HepG2 (cell line): Measurements from ENCODE around the gene ANKS6. TPM values are rescaled to one million over a fixed set of nuclear protein-coding genes. Genes with fewer than 3 reads are reported as not detected.

Experiments used
- ATAC-seq: fragments of 200-7000 bp; cut with Tn5 transposase; 3 replicates; pipeline ENCODE4 v1.9.1; 2020; ENCODE audit warnings: mild to moderate bottlenecking, moderate library complexity
- BruUV-seq: library from RNA; stranded (reverse); fragments of 400-500 nt; replicated peaks from 2 replicates; lab custom pipeline; 2021; lab: Mats Ljungman, UMichigan
- CTCF ChIA-PET: fragments of 300-600 bp; formaldehyde crosslinking; extraction: SDS; loops from one replicate; lab custom pipeline; 2021; ENCODE audit warnings: low total read pairs, inconsistent platforms, low intra/inter-chr PET ratio; lab: Yijun Ruan, JAX
- POLR2A ChIA-PET: fragments of 350-600 bp; sonication (Branson Sonifier 250); formaldehyde crosslinking; loops from one replicate; lab custom pipeline; 2020; ENCODE audit warnings: antibody characterized with exemption, inconsistent platforms; lab: Yijun Ruan, JAX
- DNase-seq: peaks from one replicate; pipeline ENCODE4 v3.0.0-alpha.2; 2015; ENCODE audit warnings: low spot score
- FAIRE-seq: peaks from 3 replicates; lab custom pipeline; 2011; peaks lifted over from hg19 to GRCh38; lab: Jason Lieb, UNC
- H2AFZ ChIP-seq: one replicate; pipeline ENCODE4 v1.6.1; 2011; ENCODE audit warnings: low read length, inconsistent platforms
- H3K27ac ChIP-seq: fragments of 300-600 bp; 3 replicates; pipeline ENCODE4 v1.8.0; 2011; ENCODE audit warnings: mixed run types, mild to moderate bottlenecking, mixed read lengths, low read length, inconsistent platforms; ENCODE audit not compliant: insufficient read depth; ENCODE audit errors: extremely low read length
- H3K27me3 ChIP-seq, 2 experiments: fragments of 200-600 bp in 1 of 2; 2 replicates in 1 of 2; 3 replicates in 1 of 2; pipeline versions ENCODE4 v1.6.0 to v1.8.0; 2011; ENCODE audit warnings: low read length in 2 of 2, mild to moderate bottlenecking in 2 of 2, moderate library complexity in 2 of 2, inconsistent platforms in 1 of 2; ENCODE audit not compliant: insufficient read depth in 2 of 2, control insufficient read depth in 1 of 2
- H3K36me3 ChIP-seq, 2 experiments: fragments of 200-600 bp in 1 of 2; replicated peaks in 1 of 2; 2 replicates in 1 of 2; 3 replicates in 1 of 2; pipeline versions ENCODE4 v1.5.1 to v1.8.0; 2011; ENCODE audit warnings: low read length in 2 of 2, inconsistent platforms in 1 of 2; ENCODE audit not compliant: insufficient read depth in 2 of 2, control insufficient read depth in 1 of 2
- H3K4me1 ChIP-seq: 2 replicates; pipeline ENCODE4 v1.5.1; 2012; ENCODE audit warnings: low read length, inconsistent platforms; ENCODE audit not compliant: insufficient read depth
- H3K4me2 ChIP-seq: 2 replicates; pipeline ENCODE4 v1.6.0; 2011; ENCODE audit warnings: low read depth, low read length, inconsistent platforms
- H3K4me3 ChIP-seq, 3 experiments: fragments of 200-600 bp in 1 of 3; sonication (generic), shearing (Covaris generic) in 1 of 3; replicated peaks in 1 of 3; 2 replicates each; pipeline ENCODE4 v1.5.1; 2011 to 2016; ENCODE audit warnings: low read length in 3 of 3, inconsistent platforms in 2 of 3, low read depth in 2 of 3, mild to moderate bottlenecking in 2 of 3, control low read depth in 1 of 3, mixed read lengths in 1 of 3; ENCODE audit not compliant: insufficient read depth in 1 of 3
- H3K79me2 ChIP-seq: one replicate; pipeline ENCODE4 v1.6.1; 2011; ENCODE audit warnings: low read length, inconsistent platforms; ENCODE audit not compliant: insufficient read depth
- H3K9ac ChIP-seq: 2 replicates; pipeline ENCODE4 v1.6.0; 2011; ENCODE audit warnings: mild to moderate bottlenecking, low read depth, low read length, inconsistent platforms; ENCODE audit not compliant: insufficient read depth
- H3K9me3 ChIP-seq: 2 replicates; pipeline ENCODE4 v1.5.1; 2012; ENCODE audit warnings: mild to moderate bottlenecking, low read length
- H4K20me1 ChIP-seq: 2 replicates; pipeline ENCODE4 v1.6.0; 2011; ENCODE audit warnings: inconsistent platforms, mild to moderate bottlenecking, low read length, moderate library complexity; ENCODE audit not compliant: insufficient read depth
- KDM6A ChIP-seq: IDR thresholded peaks from 2 replicates; pipeline ENCODE4 v1.6.1; 2016; ENCODE audit warnings: low read depth
- MIER2 ChIP-seq: IDR thresholded peaks from 2 replicates; pipeline ENCODE4 v1.6.1; 2016; ENCODE audit warnings: missing biosample characterization, missing genetic modification reagents
- ZNF253 ChIP-seq: sonication (generic); formaldehyde crosslinking; IDR thresholded peaks from 2 replicates; pipeline ENCODE4 v1.8.0; 2022; ENCODE audit warnings: mild to moderate bottlenecking, missing genetic modification reagents, borderline replicate concordance
- ZNF75D ChIP-seq: sonication (generic); formaldehyde crosslinking; IDR thresholded peaks from 2 replicates; pipeline ENCODE4 v1.8.1; 2023; ENCODE audit warnings: missing genetic modification reagents, mild to moderate bottlenecking, borderline replicate concordance
- WGBS: methylation state at CpG from one replicate; pipeline ENCODE4 v1.1.6; 2017; ENCODE audit warnings: low lambda C conversion rate; 5-methylcytosine and 5-hydroxymethylcytosine counted together
- in situ Hi-C: cut with HindIII; loops from 2 replicates; pipeline ENCODE4 v1.10.0; 2017; ENCODE audit warnings: low pct_unique_long_range_greater_than_20kb; ENCODE audit not compliant: extremely low pct_ligation_motif_present
- intact Hi-C: fragments of 100-400 bp; cut with micrococcal nuclease; formaldehyde crosslinking; loops from one replicate; pipeline ENCODE4 v1.10.0; 2022; ENCODE audit not compliant: unreplicated experiment
- polyA plus RNA-seq, 8 experiments: library from polyadenylated mRNA; depleted of rRNA in 3 of 8; stranded (reverse) in 7 of 8; unstranded in 1 of 8; fragments of >200 nt; fragmentation: Illumina TruSeq in 4 of 8; extraction: Trizol in 4 of 8; gene quantifications; 2 replicates each; pipeline versions ENCODE4 v1.2.1 to v1.2.3, GENCODE V29; 2011 to 2016; ENCODE audit warnings: low read depth in 4 of 8, missing spikeins in 1 of 8, mixed read lengths in 1 of 8; ENCODE audit not compliant: insufficient read depth in 1 of 8
- total RNA-seq, 5 experiments: library from RNA; depleted of rRNA; stranded (reverse); fragments of >200 nt; fragmentation: Illumina TruSeq; extraction: Trizol; gene quantifications; 2 replicates each; pipeline ENCODE4 v1.2.3, GENCODE V29; 2016; ENCODE audit warnings: low read depth in 1 of 5
- TF ChIP-seq, protein P1 (sequence below): sonication (generic); formaldehyde crosslinking; IDR thresholded peaks from 2 replicates; pipeline ENCODE4 v1.8.0; 2022; ENCODE audit warnings: mild to moderate bottlenecking, missing genetic modification reagents, borderline replicate concordance
- TF ChIP-seq, protein P2 (sequence below): sonication (generic); formaldehyde crosslinking; IDR thresholded peaks from 2 replicates; pipeline ENCODE4 v1.5.1; 2020; ENCODE audit warnings: mild to moderate bottlenecking, missing genetic modification reagents, borderline replicate concordance
- TF ChIP-seq, protein P3 (sequence below): sonication (generic); formaldehyde crosslinking; IDR thresholded peaks from 2 replicates; pipeline ENCODE4 v1.4.0; 2020; ENCODE audit warnings: missing genetic modification reagents, low read depth, mild to moderate bottlenecking, borderline replicate concordance

ANKS6 gene
- total and polyA plus RNA-seq, 2 of the 13 experiments (the other 11 are each of a cell fraction or from before 2014, with no cell fraction given), result 8.8 to 10.7 TPM

DNA sequence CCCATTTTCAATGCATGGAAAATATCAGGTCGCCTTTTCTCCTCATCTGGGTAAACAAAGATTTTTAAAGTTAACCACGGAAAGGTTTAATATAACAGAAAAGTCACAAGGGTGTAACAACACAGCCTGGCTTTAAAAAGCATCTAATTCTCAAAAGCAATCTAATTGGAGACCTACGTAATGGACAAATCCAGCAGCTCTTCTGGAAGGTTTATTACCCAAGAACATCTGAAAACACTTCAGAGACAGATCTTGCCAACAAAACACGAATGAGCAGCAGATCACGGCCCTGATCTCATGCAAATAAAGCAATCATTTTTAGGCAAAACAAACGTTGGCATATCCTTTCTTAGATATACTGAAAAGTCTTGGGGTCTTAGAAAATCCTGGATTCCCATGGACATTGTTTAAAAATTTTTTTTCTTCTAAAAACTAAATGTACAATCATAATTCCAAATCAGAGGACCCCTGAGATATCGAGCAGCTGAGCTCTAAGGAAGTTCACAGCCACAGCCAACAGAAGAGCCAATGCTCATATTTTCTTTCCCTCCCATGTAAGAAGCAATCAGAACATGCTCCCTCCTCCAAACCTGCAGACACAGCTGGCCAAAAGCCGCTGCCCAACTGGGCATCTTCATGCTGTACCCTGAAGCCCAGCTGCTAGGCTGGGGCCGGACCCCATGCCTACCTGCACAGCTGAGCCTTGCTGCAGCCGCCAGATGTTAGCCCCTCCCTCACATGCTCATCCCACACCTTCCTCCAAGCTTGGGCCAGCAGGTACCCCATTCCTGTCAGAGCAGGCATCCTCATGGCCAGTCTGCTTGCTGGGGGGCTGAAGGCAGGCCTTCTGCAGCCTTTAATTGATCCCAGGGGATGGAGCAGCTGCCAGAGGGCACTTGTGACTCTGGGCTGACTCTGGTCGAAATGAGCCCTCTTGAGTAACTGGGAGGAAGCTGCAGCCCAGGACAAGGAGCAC is 11.2 kb downstream of the ANKS6 start:
- Histone ChIP-seq H3K27ac (no peak overlapping the region), H3K4me1 (peaks cover 12% of the 10 kb centered on the region), H3K36me3 (peaks cover 0 to 6% of the 10 kb centered on the region in 2 experiments; a peak in 2 of 5 replicates), H3K79me2 (no peaks in the 10 kb centered on the region), H3K9ac (no peak overlapping the region), H2AFZ (no peak overlapping the region), H4K20me1 (no peaks in the 10 kb centered on the region; the same call in 1 of the 2 replicates), H3K4me3 (no peak overlapping the region), H3K27me3 (no peaks in the 10 kb centered on the region), H3K9me3 (no peaks in the 10 kb centered on the region), H3K4me2 (no peak overlapping the region)
- ChIA-PET POLR2A (no interaction called here), CTCF (no interaction called here)
- DNase-seq (no peak), FAIRE-seq (no peak), ATAC-seq (no peak)
- intact Hi-C loops (no loop called here), in situ Hi-C loops (no loop called here)
- no TSS peak for BruUV-seq
- 83% methylated on average over 11 of the region's 11 CpGs for WGBS
- TF ChIP-seq, protein P1, sequence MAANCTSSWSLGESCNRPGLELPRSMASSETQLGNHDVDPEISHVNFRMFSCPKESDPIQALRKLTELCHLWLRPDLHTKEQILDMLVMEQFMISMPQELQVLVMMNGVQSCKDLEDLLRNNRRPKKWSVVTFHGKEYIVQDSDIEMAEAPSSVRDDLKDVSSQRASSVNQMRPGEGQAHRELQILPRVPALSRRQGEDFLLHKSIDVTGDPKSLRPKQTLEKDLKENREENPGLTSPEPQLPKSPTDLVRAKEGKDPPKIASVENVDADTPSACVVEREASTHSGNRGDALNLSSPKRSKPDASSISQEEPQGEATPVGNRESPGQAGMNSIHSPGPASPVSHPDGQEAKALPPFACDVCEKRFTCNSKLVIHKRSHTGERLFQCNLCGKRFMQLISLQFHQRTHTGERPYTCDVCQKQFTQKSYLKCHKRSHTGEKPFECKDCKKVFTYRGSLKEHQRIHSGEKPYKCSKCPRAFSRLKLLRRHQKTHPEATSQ, result no peak
- TF ChIP-seq KDM6A (CRISPR knock-in tag), result no peak
- no peak for TF ChIP-seq ZNF75D (CRISPR knock-in tag)
- no peak for TF ChIP-seq MIER2 (CRISPR knock-in tag)
- TF ChIP-seq, protein P2, sequence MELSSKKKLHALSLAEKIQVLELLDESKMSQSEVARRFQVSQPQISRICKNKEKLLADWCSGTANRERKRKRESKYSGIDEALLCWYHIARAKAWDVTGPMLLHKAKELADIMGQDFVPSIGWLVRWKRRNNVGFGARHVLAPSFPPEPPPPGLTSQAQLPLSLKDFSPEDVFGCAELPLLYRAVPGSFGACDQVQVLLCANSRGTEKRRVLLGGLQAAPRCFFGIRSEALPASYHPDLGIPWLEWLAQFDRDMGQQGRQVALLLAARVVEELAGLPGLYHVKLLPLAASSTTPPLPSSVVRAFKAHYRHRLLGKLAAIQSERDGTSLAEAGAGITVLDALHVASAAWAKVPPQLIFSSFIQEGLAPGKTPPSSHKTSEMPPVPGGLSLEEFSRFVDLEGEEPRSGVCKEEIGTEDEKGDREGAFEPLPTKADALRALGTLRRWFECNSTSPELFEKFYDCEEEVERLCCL (CRISPR knock-in tag), result no peak
- TF ChIP-seq ZNF253 (CRISPR knock-in tag), result no peak
- TF ChIP-seq, protein P3, sequence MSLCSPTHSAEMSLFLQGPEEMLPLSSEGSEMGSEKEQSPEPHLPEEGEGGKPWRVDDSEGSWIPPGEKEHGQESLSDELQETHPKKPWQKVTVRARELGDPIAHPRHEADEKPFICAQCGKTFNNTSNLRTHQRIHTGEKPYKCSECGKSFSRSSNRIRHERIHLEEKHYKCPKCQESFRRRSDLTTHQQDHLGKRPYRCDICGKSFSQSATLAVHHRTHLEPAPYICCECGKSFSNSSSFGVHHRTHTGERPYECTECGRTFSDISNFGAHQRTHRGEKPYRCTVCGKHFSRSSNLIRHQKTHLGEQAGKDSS, result no peak
